ENCODE results near the gene ABHD18. TPM values are rescaled to one million over a fixed set of nuclear protein-coding genes. Genes with fewer than 3 reads are reported as not detected.
"Not testable (repeated sequence)": the region's sequence is repeated elsewhere in the genome, so short reads cannot be mapped to it uniquely, and the experiment has no call there.

Gene ABHD18
- total and polyA plus RNA-seq, 2 donors, result 4.4 to 19.5 TPM

DNA sequence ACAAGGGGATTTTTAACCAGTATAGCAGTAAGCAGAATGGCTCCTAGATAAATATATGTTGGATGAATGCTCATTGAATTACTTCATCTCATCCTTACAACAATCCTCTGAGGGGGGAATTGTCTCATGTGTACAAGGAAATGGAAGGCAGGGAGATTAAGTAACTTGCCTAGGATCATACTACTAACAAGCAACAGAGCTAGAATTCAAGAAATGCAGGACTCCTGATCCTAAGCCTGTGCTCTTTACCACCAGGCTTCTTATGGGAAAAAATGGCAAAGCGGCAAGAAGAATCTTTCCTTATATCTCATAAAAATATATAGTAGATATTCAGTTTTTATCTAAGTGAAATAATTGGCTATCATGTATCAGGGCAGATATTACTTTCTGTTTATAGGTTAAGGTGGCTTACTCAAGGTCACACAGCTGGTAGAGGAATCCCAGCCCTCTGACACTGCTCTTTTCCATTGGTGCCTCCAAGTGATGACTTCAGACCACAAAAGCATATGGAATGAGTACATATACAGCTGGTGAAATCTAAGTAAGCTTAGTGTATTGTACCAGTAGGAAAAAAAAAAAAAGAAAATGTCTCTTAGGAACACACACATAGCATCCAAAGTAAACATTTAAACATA is 2.1 kb downstream of the ABHD18 start:
- 98% methylated on average over 1 of the region's 1 CpG for WGBS
- Histone ChIP-seq H3K4me3 (ENCODE audit: low read depth, low read length) (no peak overlapping the region), H3K27ac (ENCODE audit: low read depth) (no peak overlapping the region), H3K36me3 (ENCODE audit: insufficient read depth) (no peaks in the 10 kb centered on the region), H3K4me1 (ENCODE audit: insufficient read depth) (no peaks in the 10 kb centered on the region)
- DNase-seq (ENCODE audit: extremely low spot score), result no peak

DNA sequence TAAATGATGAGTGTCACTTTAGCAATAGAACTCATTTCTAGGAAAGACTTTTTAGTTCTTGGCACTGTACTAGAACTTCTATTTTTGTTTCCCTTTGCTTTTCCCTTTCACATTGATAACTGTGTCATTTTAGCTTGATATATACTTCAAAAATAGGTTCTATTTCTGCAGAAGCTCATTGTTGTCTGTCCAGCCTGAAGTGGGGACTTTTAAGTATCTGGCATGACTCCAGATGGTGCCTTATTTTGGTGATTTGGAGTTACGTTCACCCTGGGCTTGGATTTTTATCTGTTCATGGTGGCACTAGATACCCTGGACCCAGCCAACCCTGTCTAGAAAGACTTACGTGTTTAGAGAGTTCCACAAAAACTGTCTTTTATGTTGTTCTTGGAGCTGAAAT is 3.4 kb downstream of the ABHD18 start:
- Histone ChIP-seq H3K27ac (ENCODE audit: low read depth) (no peak overlapping the region), H3K4me1 (ENCODE audit: insufficient read depth) (no peaks in the 10 kb centered on the region), H3K36me3 (ENCODE audit: insufficient read depth) (no peaks in the 10 kb centered on the region), H3K4me3 (ENCODE audit: low read depth, low read length) (no peak overlapping the region)
- DNase-seq (ENCODE audit: extremely low spot score), result no peak
- 71% methylated on average over 2 of the region's 2 CpGs for WGBS

DNA sequence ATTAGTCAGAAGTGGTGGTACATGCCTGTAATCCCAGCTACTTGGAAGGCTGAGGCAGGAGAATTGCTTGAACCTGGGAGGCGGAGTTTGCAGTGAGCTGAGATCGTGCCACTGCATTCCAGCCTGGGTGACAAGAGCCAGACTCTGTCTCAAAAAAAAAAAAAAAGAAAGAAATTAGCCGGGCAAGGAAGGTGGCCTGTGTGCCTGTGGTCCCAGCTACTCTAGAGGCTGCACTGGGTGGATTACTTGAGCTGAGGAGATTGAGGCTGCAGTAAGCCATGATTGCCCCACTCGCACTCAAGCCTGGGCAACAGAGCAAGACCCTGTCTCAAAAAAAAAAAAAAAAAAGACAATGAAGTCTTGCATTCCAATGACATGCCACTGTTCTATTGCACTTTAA is 5.7 kb downstream of the ABHD18 start:
- WGBS, result 70% methylated on average over 4 of the region's 4 CpGs

DNA sequence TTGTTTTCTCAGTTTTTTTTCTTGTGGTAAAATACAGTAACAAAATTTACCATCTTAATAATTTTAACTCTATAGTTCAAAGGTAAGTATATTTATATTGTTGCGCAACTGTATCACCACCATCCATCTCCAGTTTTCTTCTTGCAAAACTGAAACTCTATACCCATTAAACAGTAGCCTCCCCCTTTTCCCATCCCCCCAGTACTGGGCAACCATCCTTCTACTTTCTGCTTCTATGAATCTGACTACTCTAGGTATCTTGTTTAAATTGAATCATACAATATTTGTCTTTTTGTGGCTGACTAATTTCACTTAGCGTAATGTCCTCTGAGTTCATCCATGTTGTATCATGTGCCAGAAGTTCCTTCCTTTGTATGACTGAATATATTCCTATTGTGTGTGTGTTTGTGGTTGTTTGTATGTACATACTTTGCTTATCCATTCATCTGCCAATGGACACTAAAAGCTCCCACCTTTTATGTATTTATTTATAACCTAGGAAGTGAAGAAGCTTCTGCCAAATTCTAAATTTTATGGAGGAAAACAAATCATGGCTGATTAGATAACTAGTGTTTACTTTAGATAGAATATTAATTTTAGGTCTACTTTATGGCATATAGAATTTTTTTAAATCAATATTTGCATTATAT is 10.0 kb downstream of the ABHD18 start:
- Histone ChIP-seq H3K4me3 (ENCODE audit: low read depth, low read length) (no peak overlapping the region), H3K27ac (ENCODE audit: low read depth) (no peak overlapping the region), H3K4me1 (ENCODE audit: insufficient read depth) (no peaks in the 10 kb centered on the region), H3K36me3 (ENCODE audit: insufficient read depth) (no peaks in the 10 kb centered on the region)
- DNase-seq (ENCODE audit: extremely low spot score), result no peak
- WGBS, result 96% methylated on average over 2 of the region's 2 CpGs

More for the DNA sequence above, 5.7 kb downstream of the ABHD18 start:
- H3K4me1 ChIP-seq (ENCODE audit: insufficient read depth); H3K36me3 ChIP-seq (ENCODE audit: insufficient read depth); H3K27ac ChIP-seq (ENCODE audit: low read depth); H3K4me3 ChIP-seq (ENCODE audit: low read depth, low read length); DNase-seq (ENCODE audit: extremely low spot score): not testable (repeated sequence)

DNA sequence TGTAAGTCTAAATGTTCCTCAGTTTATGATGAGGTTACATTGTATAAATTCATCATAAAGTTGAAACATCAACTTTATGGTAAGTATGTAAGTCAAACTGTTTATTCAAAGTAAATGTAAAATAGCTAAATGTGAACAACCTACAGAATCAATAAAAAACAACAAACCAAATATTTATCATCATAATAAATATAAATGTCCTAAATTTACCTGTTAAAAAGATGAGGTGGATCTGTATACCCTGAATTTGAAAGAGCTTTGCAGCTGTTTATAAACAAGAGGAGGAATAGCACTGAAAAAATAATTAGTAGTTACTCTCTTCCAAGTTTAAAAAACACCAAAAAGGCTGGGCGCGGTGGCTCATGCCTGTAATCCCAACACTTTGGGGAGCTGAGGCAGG is 13.7 kb downstream of the ABHD18 start:
- Histone ChIP-seq H3K4me1 (ENCODE audit: insufficient read depth) (no peaks in the 10 kb centered on the region), H3K4me3 (ENCODE audit: low read depth, low read length) (no peak overlapping the region), H3K27ac (ENCODE audit: low read depth) (no peak overlapping the region), H3K36me3 (ENCODE audit: insufficient read depth) (no peaks in the 10 kb centered on the region)
- DNase-seq (ENCODE audit: extremely low spot score), result no peak
- WGBS, result 98% methylated on average over 2 of the region's 2 CpGs

DNA sequence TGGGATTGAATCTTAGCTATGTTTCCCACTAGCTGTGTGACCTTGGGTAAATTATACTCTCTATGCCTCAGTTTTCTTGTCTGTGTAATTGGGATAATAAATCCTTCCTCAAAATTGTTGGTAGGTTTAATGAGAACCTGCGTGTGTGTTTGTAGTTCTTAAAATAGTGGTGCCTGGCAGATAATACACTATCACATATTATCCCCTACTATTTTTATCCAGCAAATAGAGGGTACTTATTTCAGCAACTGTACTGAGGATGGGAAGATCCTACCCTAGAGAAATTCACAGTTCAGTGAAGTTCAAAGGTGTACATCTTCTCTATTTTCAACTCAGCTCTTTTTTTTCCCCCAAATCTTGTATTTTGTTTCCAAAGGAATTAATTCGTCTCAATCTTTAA is 17.2 kb downstream of the ABHD18 start:
- DNase-seq (ENCODE audit: extremely low spot score), result no peak
- H3K36me3 ChIP-seq (ENCODE audit: insufficient read depth), result no peaks in the 10 kb centered on the region
- 86% methylated on average over 2 of the region's 2 CpGs for WGBS
- H3K27ac ChIP-seq (ENCODE audit: low read depth), result no peak overlapping the region
- no peak overlapping the region for H3K4me3 ChIP-seq (ENCODE audit: low read depth, low read length)
- H3K4me1 ChIP-seq (ENCODE audit: insufficient read depth), result no peaks in the 10 kb centered on the region

DNA sequence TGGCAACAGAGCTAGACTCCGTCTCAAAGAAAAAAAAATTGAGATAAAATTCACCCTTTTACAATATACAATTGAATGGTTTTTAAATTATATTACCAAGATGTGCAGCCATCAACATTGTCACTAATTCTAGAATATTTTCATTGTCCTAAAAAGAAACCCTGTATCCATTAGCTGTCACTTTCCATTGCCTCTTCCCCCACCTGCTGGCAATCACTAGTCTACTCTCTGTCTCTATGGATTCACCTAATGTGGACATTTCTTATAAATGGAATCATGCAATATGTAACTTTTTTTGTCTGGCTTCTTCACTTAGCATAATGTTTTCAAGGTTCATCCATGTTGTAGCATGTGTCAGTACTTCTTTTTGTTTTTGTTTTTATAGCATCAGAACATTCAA is 20.8 kb downstream of the ABHD18 start:
- peaks cover 2% of the 10 kb centered on the region for H3K36me3 ChIP-seq (ENCODE audit: insufficient read depth)
- H3K27ac ChIP-seq (ENCODE audit: low read depth), result no peak overlapping the region
- no peaks in the 10 kb centered on the region for H3K4me1 ChIP-seq (ENCODE audit: insufficient read depth)
- 100% methylated on average over 1 of the region's 1 CpG for WGBS
- no peak for DNase-seq (ENCODE audit: extremely low spot score)
- no peak overlapping the region for H3K4me3 ChIP-seq (ENCODE audit: low read depth, low read length)

DNA sequence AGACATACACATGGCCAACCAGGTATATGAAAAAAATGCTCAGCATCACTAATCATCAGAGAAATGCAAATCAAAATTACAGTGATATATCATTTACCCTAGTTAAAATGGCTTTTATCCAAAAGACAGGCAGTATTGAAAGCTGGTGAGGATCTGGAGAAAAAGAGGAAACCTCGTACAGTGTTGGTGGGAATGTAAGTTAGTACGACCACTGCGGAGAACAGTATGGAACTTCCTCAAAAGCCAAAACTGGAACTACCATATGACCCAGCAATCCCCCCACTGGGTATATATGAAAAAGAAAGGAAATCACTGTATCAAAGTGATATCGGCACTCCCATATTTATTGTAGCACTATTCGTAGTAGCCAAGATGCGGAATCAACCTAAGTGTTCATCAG is 23.4 kb downstream of the ABHD18 start:
- WGBS, result 94% methylated on average over 6 of the region's 6 CpGs
- Histone ChIP-seq H3K36me3 (ENCODE audit: insufficient read depth) (peaks cover 2% of the 10 kb centered on the region), H3K27ac (ENCODE audit: low read depth) (no peak overlapping the region), H3K4me1 (ENCODE audit: insufficient read depth) (no peaks in the 10 kb centered on the region), H3K4me3 (ENCODE audit: low read depth, low read length) (no peak overlapping the region)
- no peak for DNase-seq (ENCODE audit: extremely low spot score)

DNA sequence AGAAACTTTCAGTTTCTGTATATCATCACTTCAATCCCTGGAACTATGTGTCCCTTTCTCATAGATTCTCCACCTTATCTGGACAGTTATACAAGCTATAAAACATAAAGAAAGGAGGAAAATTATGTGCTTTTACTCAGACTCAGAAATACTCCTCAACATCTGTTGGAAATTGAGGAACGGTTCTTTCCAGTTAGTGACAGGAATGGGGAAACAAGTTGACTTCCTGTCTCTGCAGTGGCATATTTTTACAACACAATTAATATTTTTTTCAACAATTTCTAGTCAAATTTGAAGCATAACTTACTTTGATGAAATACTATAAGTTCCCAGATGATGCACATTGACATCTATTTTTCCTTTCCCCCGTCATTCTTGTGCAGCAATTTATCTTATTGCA is 27.9 kb downstream of the ABHD18 start:
- Histone ChIP-seq H3K4me3 (ENCODE audit: low read depth, low read length) (no peak overlapping the region), H3K36me3 (ENCODE audit: insufficient read depth) (peaks cover 2% of the 10 kb centered on the region), H3K27ac (ENCODE audit: low read depth) (no peak overlapping the region), H3K4me1 (ENCODE audit: insufficient read depth) (no peaks in the 10 kb centered on the region)
- 64% methylated on average over 2 of the region's 2 CpGs for WGBS
- DNase-seq (ENCODE audit: extremely low spot score), result no peak

DNA sequence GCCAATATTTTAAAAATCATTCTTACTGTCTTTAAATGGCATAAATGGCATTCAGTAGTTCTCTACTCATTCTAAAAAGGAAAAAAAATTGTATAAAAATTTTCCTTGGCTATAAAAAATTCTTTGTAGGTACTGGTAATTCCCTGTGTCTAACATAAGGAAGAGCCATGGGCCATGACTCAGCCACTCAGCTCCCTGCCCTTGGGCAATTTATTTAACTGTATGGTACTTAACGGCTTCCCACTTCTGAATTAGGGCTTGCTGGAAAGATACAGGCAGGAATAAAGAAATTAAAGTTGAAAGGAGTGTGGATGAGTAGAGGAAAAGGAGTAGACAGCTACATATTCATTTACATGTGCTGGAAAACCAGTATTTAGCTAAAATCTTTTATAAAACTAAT is 30.6 kb downstream of the ABHD18 start:
- Histone ChIP-seq H3K4me3 (ENCODE audit: low read depth, low read length) (no peak overlapping the region), H3K4me1 (ENCODE audit: insufficient read depth) (no peaks in the 10 kb centered on the region), H3K27ac (ENCODE audit: low read depth) (no peak overlapping the region), H3K36me3 (ENCODE audit: insufficient read depth) (peaks cover 2% of the 10 kb centered on the region)
- 95% methylated on average over 1 of the region's 1 CpG for WGBS
- DNase-seq (ENCODE audit: extremely low spot score), result no peak

DNA sequence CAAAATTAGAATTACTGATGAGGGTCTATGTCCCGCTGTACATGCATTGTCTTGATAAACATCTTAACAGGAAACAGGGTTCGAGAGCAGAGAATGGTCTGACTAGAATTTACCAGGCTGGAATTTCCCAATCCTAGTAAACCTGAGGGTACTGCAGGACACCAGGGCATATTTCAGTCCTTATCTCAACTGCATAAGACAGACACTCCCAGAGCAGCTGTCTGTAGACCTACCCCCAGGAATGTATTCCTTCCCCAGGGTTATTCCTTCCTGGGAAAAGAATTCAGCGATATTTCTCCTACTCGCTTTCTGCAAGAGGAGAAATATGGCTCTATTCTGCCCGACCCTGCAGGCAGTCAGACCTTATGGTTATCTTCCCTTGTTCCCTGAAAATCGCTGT is 31.3 kb downstream of the ABHD18 start:
- DNase-seq (ENCODE audit: extremely low spot score); H3K36me3 ChIP-seq (ENCODE audit: insufficient read depth); H3K27ac ChIP-seq (ENCODE audit: low read depth); H3K4me3 ChIP-seq (ENCODE audit: low read depth, low read length); H3K4me1 ChIP-seq (ENCODE audit: insufficient read depth): not testable (repeated sequence)
- 95% methylated on average over 6 of the region's 6 CpGs for WGBS

DNA sequence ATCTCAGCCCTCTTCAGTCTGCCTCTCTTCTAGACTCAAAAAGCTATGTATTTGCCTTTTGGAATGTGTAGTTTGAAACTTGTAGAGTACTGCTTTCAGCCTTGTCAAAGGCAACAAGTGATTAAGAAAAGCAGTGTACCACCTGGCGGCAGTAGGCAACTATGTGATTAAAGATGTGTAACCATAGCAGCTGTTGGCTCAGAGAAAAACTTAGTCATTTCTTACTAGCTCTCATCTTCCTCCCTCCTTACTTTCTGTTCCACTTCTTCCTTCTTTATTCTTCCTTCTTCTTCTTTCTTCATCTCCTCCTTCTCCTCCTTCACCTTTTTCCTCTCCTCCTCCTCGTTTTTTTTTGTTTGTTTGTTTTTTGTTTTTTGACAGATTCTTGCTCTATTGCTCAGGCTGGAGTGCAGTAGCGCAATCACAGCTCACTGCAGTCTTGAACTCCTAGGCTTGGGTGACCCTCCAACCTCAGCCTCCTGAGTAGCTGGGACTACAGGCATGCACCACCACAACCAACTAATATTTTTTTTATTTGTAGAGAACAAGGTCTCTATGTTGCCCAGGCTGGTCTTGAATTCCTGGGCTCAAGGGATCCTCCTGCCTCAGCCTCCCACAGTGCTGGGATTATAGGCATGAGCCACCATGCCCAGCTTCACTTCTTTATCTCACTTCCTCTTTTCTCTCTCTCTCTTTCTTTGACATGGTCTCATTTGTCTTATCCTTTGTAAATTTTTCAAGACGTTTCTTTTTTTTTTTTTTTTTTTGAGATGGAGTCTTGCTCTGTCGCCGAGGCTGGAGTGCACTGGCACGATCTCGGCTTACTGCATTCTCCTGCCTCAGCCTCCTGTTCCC is 32.6 kb downstream of the ABHD18 start:
- Histone ChIP-seq H3K36me3 (ENCODE audit: insufficient read depth) (peaks cover 2% of the 10 kb centered on the region), H3K4me1 (ENCODE audit: insufficient read depth) (no peaks in the 10 kb centered on the region), H3K4me3 (ENCODE audit: low read depth, low read length) (no peak overlapping the region), H3K27ac (ENCODE audit: low read depth) (no peak overlapping the region)
- 90% methylated on average over 8 of the region's 8 CpGs for WGBS
- DNase-seq (ENCODE audit: extremely low spot score), result no peak

DNA sequence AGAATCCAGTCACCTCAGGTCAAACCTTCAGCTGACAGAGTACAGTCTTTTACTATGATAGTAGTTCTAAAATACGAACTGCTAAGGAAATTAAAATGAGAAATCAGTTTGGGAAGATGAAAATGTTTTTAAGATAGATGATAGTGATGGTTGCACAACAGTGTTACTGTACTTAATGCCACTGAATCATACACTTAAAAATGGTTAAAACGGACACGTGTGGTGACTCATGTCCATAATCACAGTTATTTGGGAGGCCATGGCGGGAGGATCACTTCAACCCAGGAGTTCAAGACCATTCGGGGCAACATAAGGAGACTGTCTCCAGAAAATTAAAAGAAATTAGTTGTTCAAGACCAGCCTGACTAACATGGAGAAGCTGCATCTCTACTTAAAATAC is 41.4 kb downstream of the ABHD18 start:
- H3K4me1 ChIP-seq (ENCODE audit: insufficient read depth), result no peaks in the 10 kb centered on the region
- no peak for DNase-seq (ENCODE audit: extremely low spot score)
- peaks cover 2% of the 10 kb centered on the region for H3K36me3 ChIP-seq (ENCODE audit: insufficient read depth)
- H3K4me3 ChIP-seq (ENCODE audit: low read depth, low read length), result no peak overlapping the region
- no peak overlapping the region for H3K27ac ChIP-seq (ENCODE audit: low read depth)
- 93% methylated on average over 5 of the region's 5 CpGs for WGBS

DNA sequence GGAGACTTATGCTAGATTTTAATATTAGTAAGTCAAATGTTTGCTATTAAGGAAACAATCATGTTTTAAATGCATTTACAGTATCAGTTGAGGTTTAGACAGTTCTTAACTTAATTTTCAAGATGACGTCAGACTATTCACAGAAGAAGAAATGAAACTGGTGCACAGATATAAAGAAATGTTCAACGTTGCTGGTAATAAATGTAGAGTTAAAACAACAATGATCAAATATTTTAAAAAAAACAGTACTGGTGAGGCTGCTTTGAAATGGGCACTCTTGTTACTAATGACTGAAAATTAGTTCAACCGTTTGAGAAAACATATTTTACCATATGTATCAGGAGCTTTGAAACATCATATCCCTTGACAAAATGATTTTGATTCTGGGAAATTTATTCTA is 44.2 kb downstream of the ABHD18 start:
- Histone ChIP-seq H3K4me1 (ENCODE audit: insufficient read depth) (no peaks in the 10 kb centered on the region), H3K4me3 (ENCODE audit: low read depth, low read length) (no peak overlapping the region), H3K27ac (ENCODE audit: low read depth) (no peak overlapping the region), H3K36me3 (ENCODE audit: insufficient read depth) (peaks cover 2% of the 10 kb centered on the region)
- WGBS, result 79% methylated on average over 3 of the region's 3 CpGs
- DNase-seq (ENCODE audit: extremely low spot score), result no peak

All from urinary bladder (tissue), 4 donors.